HepG2 (cell line): ENCODE results near the gene SYPL2. TPM values are rescaled to one million over a fixed set of nuclear protein-coding genes. Genes with fewer than 3 reads are reported as not detected.

Experiments
- ATAC-seq: fragments of 200-7000 bp; cut with Tn5 transposase; 3 replicates; pipeline ENCODE4 v1.9.1; 2020; ENCODE audit warnings: mild to moderate bottlenecking, moderate library complexity
- BruUV-seq: library from RNA; stranded (reverse); fragments of 400-500 nt; replicated peaks from 2 replicates; lab custom pipeline; 2021; lab: Mats Ljungman, UMichigan
- CTCF ChIA-PET: fragments of 300-600 bp; formaldehyde crosslinking; extraction: SDS; loops from one replicate; lab custom pipeline; 2021; ENCODE audit warnings: low total read pairs, inconsistent platforms, low intra/inter-chr PET ratio; lab: Yijun Ruan, JAX
- POLR2A ChIA-PET: fragments of 350-600 bp; sonication (Branson Sonifier 250); formaldehyde crosslinking; loops from one replicate; lab custom pipeline; 2020; ENCODE audit warnings: antibody characterized with exemption, inconsistent platforms; lab: Yijun Ruan, JAX
- DNase-seq: peaks from one replicate; pipeline ENCODE4 v3.0.0-alpha.2; 2015; ENCODE audit warnings: low spot score
- FAIRE-seq: peaks from 3 replicates; lab custom pipeline; 2011; peaks lifted over from hg19 to GRCh38; lab: Jason Lieb, UNC
- H2AFZ ChIP-seq: one replicate; pipeline ENCODE4 v1.6.1; 2011; ENCODE audit warnings: low read length, inconsistent platforms
- H3K27ac ChIP-seq: fragments of 300-600 bp; 3 replicates; pipeline ENCODE4 v1.8.0; 2011; ENCODE audit warnings: mixed run types, mild to moderate bottlenecking, mixed read lengths, low read length, inconsistent platforms; ENCODE audit not compliant: insufficient read depth; ENCODE audit errors: extremely low read length
- H3K27me3 ChIP-seq, 2 experiments: fragments of 200-600 bp in 1 of 2; 2 replicates in 1 of 2; 3 replicates in 1 of 2; pipeline versions ENCODE4 v1.6.0 to v1.8.0; 2011; ENCODE audit warnings: low read length in 2 of 2, mild to moderate bottlenecking in 2 of 2, moderate library complexity in 2 of 2, inconsistent platforms in 1 of 2; ENCODE audit not compliant: insufficient read depth in 2 of 2, control insufficient read depth in 1 of 2
- H3K36me3 ChIP-seq, 2 experiments: fragments of 200-600 bp in 1 of 2; replicated peaks in 1 of 2; 2 replicates in 1 of 2; 3 replicates in 1 of 2; pipeline versions ENCODE4 v1.5.1 to v1.8.0; 2011; ENCODE audit warnings: low read length in 2 of 2, inconsistent platforms in 1 of 2; ENCODE audit not compliant: insufficient read depth in 2 of 2, control insufficient read depth in 1 of 2
- H3K4me1 ChIP-seq: 2 replicates; pipeline ENCODE4 v1.5.1; 2012; ENCODE audit warnings: low read length, inconsistent platforms; ENCODE audit not compliant: insufficient read depth
- H3K4me2 ChIP-seq: 2 replicates; pipeline ENCODE4 v1.6.0; 2011; ENCODE audit warnings: low read depth, low read length, inconsistent platforms
- H3K4me3 ChIP-seq, 3 experiments: fragments of 200-600 bp in 1 of 3; sonication (generic), shearing (Covaris generic) in 1 of 3; replicated peaks in 1 of 3; 2 replicates each; pipeline ENCODE4 v1.5.1; 2011 to 2016; ENCODE audit warnings: low read length in 3 of 3, inconsistent platforms in 2 of 3, low read depth in 2 of 3, mild to moderate bottlenecking in 2 of 3, control low read depth in 1 of 3, mixed read lengths in 1 of 3; ENCODE audit not compliant: insufficient read depth in 1 of 3
- H3K79me2 ChIP-seq: one replicate; pipeline ENCODE4 v1.6.1; 2011; ENCODE audit warnings: low read length, inconsistent platforms; ENCODE audit not compliant: insufficient read depth
- H3K9ac ChIP-seq: 2 replicates; pipeline ENCODE4 v1.6.0; 2011; ENCODE audit warnings: mild to moderate bottlenecking, low read depth, low read length, inconsistent platforms; ENCODE audit not compliant: insufficient read depth
- H3K9me3 ChIP-seq: 2 replicates; pipeline ENCODE4 v1.5.1; 2012; ENCODE audit warnings: mild to moderate bottlenecking, low read length
- H4K20me1 ChIP-seq: 2 replicates; pipeline ENCODE4 v1.6.0; 2011; ENCODE audit warnings: inconsistent platforms, mild to moderate bottlenecking, low read length, moderate library complexity; ENCODE audit not compliant: insufficient read depth
- AGO1 ChIP-seq: fragments of 200-400 bp; formaldehyde crosslinking; IDR thresholded peaks from 2 replicates; pipeline ENCODE4 v1.6.1; 2017; ENCODE audit warnings: mild to moderate bottlenecking, low read depth, low read length, moderate library complexity; ENCODE audit not compliant: poor library complexity, severe bottlenecking
- KAT2B ChIP-seq: fragments of 150-350 bp; IDR thresholded peaks from 2 replicates; pipeline ENCODE4 v1.6.1; 2014; ENCODE audit warnings: low read depth, low read length, borderline replicate concordance
- RARA ChIP-seq: IDR thresholded peaks from 2 replicates; pipeline ENCODE4 v1.6.1; 2016; ENCODE audit warnings: missing genetic modification reagents, missing compliant biosample characterization
- SKI ChIP-seq: fragments of 450-650 bp; IDR thresholded peaks from one replicate; pipeline ENCODE4 v1.6.1; 2018; ENCODE audit warnings: mild to moderate bottlenecking; ENCODE audit not compliant: partially characterized antibody
- TCF12 ChIP-seq, 2 experiments: fragments of 450-650 bp in 1 of 2; sonication (generic) in 1 of 2; formaldehyde crosslinking in 1 of 2; IDR thresholded peaks; 2 replicates each; pipeline versions ENCODE4 v1.6.1 to v1.8.0; 2017 to 2022; ENCODE audit warnings: antibody characterized with exemption in 1 of 2, mild to moderate bottlenecking in 1 of 2, missing genetic modification reagents in 1 of 2, moderate library complexity in 1 of 2
- TEAD3 ChIP-seq: optimal IDR thresholded peaks from 2 replicates; pipeline ENCODE3; 2016; ENCODE audit warnings: borderline replicate concordance
- ZFP41 ChIP-seq: sonication (generic); formaldehyde crosslinking; IDR thresholded peaks from 2 replicates; pipeline ENCODE4 v1.4.0; 2020; ENCODE audit warnings: mild to moderate bottlenecking, missing genetic modification reagents, borderline replicate concordance
- ZKSCAN8 ChIP-seq: IDR thresholded peaks from 2 replicates; pipeline ENCODE4 v1.6.1; 2016; ENCODE audit warnings: borderline replicate concordance, missing genetic modification reagents, missing compliant biosample characterization
- ZNF17 ChIP-seq: sonication (generic); formaldehyde crosslinking; IDR thresholded peaks from 2 replicates; pipeline ENCODE4 v1.5.0; 2020; ENCODE audit warnings: mild to moderate bottlenecking, missing genetic modification reagents
- ZNF430 ChIP-seq: sonication (generic); formaldehyde crosslinking; IDR thresholded peaks from 2 replicates; pipeline ENCODE4 v1.9.0; 2021; ENCODE audit warnings: mild to moderate bottlenecking, missing genetic modification reagents
- ZNF644 ChIP-seq: IDR thresholded peaks from 2 replicates; pipeline ENCODE4 v1.6.1; 2016; ENCODE audit warnings: low read depth
- ZNF850 ChIP-seq: sonication (generic); formaldehyde crosslinking; conservative IDR thresholded peaks from 2 replicates; pipeline ENCODE4 v1.9.0; 2021; ENCODE audit warnings: mild to moderate bottlenecking, missing genetic modification reagents
- WGBS: methylation state at CpG from one replicate; pipeline ENCODE4 v1.1.6; 2017; ENCODE audit warnings: low lambda C conversion rate; 5-methylcytosine and 5-hydroxymethylcytosine counted together
- in situ Hi-C: cut with HindIII; loops from 2 replicates; pipeline ENCODE4 v1.10.0; 2017; ENCODE audit warnings: low pct_unique_long_range_greater_than_20kb; ENCODE audit not compliant: extremely low pct_ligation_motif_present
- intact Hi-C: fragments of 100-400 bp; cut with micrococcal nuclease; formaldehyde crosslinking; loops from one replicate; pipeline ENCODE4 v1.10.0; 2022; ENCODE audit not compliant: unreplicated experiment
- polyA plus RNA-seq, 8 experiments: library from polyadenylated mRNA; depleted of rRNA in 3 of 8; stranded (reverse) in 7 of 8; unstranded in 1 of 8; fragments of >200 nt; fragmentation: Illumina TruSeq in 4 of 8; extraction: Trizol in 4 of 8; gene quantifications; 2 replicates each; pipeline versions ENCODE4 v1.2.1 to v1.2.3, GENCODE V29; 2011 to 2016; ENCODE audit warnings: low read depth in 4 of 8, missing spikeins in 1 of 8, mixed read lengths in 1 of 8; ENCODE audit not compliant: insufficient read depth in 1 of 8
- total RNA-seq, 5 experiments: library from RNA; depleted of rRNA; stranded (reverse); fragments of >200 nt; fragmentation: Illumina TruSeq; extraction: Trizol; gene quantifications; 2 replicates each; pipeline ENCODE4 v1.2.3, GENCODE V29; 2016; ENCODE audit warnings: low read depth in 1 of 5
- TF ChIP-seq, protein P1 (sequence below): sonication (generic); formaldehyde crosslinking; IDR thresholded peaks from 2 replicates; pipeline ENCODE4 v1.4.0; 2020; ENCODE audit warnings: low read depth, mild to moderate bottlenecking, missing genetic modification reagents
- TF ChIP-seq, protein P2 (sequence below): sonication (generic); formaldehyde crosslinking; IDR thresholded peaks from 2 replicates; pipeline ENCODE4 v1.8.1; 2023; ENCODE audit warnings: mild to moderate bottlenecking, missing genetic modification reagents
- TF ChIP-seq, protein P3 (sequence below): sonication (generic); formaldehyde crosslinking; IDR thresholded peaks from 2 replicates; pipeline ENCODE4 v1.4.0; 2020; ENCODE audit warnings: mild to moderate bottlenecking, missing genetic modification reagents
- TF ChIP-seq, protein P4 (sequence below): IDR thresholded peaks from 2 replicates; pipeline ENCODE4 v1.6.1; 2016
- TF ChIP-seq, protein P5 (sequence below): sonication (generic); IDR thresholded peaks from 2 replicates; pipeline ENCODE4 v1.6.1; 2016; ENCODE audit warnings: low read depth, borderline replicate concordance
- TF ChIP-seq, protein P6 (sequence below): sonication (generic); formaldehyde crosslinking; IDR thresholded peaks from 2 replicates; pipeline ENCODE4 v1.5.0; 2020; ENCODE audit warnings: missing genetic modification reagents

The SYPL2 gene
- total and polyA plus RNA-seq, 2 of the 13 experiments (the other 11 are each of a cell fraction or from before 2014, with no cell fraction given), result 0.17 to 0.24 TPM

DNA sequence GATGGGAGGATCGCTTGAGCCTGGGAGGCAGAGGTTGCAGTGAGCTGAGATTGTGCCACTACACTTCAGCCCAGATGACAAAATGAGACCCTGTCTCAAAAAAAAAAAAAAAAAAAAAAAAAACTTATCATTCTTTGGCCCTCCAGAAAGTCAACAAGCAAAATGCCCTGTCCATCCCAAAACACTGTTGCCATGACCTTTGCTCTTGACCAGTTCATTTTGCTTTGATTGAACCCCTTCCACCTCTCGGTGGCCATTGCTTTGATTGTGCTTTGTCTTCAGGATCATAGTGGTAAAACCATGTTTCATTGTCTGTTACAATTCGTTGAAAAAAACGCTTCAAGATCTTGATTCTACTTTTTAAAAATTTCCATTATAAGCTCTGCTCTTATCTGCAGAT lies 8.5 kb upstream of the SYPL2 start (continued):
- TF ChIP-seq, protein P1, sequence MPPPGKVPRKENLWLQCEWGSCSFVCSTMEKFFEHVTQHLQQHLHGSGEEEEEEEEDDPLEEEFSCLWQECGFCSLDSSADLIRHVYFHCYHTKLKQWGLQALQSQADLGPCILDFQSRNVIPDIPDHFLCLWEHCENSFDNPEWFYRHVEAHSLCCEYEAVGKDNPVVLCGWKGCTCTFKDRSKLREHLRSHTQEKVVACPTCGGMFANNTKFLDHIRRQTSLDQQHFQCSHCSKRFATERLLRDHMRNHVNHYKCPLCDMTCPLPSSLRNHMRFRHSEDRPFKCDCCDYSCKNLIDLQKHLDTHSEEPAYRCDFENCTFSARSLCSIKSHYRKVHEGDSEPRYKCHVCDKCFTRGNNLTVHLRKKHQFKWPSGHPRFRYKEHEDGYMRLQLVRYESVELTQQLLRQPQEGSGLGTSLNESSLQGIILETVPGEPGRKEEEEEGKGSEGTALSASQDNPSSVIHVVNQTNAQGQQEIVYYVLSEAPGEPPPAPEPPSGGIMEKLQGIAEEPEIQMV, result no peak
- TF ChIP-seq RARA (CRISPR knock-in tag), result peak; percentile 24; the same call in 1 of the 2 replicates
- TF ChIP-seq SKI, result no peak
- TF ChIP-seq TEAD3, result peak; percentile 27
- TF ChIP-seq ZFP41 (CRISPR knock-in tag), result no peak
- peak; percentile 59; the same call in 1 of the 2 replicates for TF ChIP-seq ZNF644 (CRISPR knock-in tag)

DNA sequence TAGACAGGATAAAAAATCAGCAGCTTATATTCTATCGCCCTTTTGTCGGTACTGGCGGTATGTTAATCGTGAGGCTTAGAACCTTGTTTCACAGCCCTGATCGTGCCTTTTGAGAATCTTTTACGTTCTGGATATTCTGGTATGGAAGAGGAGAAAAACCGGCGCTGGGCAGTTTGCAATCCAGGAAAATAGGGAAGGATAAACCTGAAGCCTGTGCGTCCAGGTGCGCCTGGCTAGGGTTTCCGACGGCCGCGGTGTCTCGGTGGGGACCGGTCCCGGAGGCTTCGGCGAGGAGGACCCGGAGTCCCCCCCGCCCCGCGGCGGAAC lies 258 bp upstream of the SYPL2 start:
- no peak overlapping the region for H3K27ac ChIP-seq
- 5% methylated on average over 15 of the region's 24 CpGs for WGBS
- FAIRE-seq, result no peak
- TF ChIP-seq, protein P2, sequence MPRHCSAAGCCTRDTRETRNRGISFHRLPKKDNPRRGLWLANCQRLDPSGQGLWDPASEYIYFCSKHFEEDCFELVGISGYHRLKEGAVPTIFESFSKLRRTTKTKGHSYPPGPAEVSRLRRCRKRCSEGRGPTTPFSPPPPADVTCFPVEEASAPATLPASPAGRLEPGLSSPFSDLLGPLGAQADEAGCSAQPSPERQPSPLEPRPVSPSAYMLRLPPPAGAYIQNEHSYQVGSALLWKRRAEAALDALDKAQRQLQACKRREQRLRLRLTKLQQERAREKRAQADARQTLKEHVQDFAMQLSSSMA, result no peak
- 0 out of 2 replicates have a peak, but pooled peaks have one; percentile 20 for TF ChIP-seq ZNF850 (CRISPR knock-in tag)
- peak; percentile 50 for TF ChIP-seq AGO1
- TF ChIP-seq, protein P3, sequence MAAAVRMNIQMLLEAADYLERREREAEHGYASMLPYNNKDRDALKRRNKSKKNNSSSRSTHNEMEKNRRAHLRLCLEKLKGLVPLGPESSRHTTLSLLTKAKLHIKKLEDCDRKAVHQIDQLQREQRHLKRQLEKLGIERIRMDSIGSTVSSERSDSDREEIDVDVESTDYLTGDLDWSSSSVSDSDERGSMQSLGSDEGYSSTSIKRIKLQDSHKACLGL, result no peak
- no peak for TF ChIP-seq TCF12 (IDR thresholded peaks at IDR 0.05)
- no peak for TF ChIP-seq TCF12 (CRISPR knock-in tag; IDR thresholded peaks at IDR 0.05)
- TF ChIP-seq, protein P4, sequence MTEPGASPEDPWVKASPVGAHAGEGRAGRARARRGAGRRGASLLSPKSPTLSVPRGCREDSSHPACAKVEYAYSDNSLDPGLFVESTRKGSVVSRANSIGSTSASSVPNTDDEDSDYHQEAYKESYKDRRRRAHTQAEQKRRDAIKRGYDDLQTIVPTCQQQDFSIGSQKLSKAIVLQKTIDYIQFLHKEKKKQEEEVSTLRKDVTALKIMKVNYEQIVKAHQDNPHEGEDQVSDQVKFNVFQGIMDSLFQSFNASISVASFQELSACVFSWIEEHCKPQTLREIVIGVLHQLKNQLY (CRISPR knock-in tag), result no peak
- TF ChIP-seq, protein P5, sequence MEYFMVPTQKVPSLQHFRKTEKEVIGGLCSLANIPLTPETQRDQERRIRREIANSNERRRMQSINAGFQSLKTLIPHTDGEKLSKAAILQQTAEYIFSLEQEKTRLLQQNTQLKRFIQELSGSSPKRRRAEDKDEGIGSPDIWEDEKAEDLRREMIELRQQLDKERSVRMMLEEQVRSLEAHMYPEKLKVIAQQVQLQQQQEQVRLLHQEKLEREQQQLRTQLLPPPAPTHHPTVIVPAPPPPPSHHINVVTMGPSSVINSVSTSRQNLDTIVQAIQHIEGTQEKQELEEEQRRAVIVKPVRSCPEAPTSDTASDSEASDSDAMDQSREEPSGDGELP, result no peak
- no peak for TF ChIP-seq ZNF17 (CRISPR knock-in tag)
- TF ChIP-seq ZKSCAN8 (CRISPR knock-in tag), result no peak
- no peak for TF ChIP-seq ZNF430 (CRISPR knock-in tag)
- no peak for TF ChIP-seq KAT2B
- TF ChIP-seq, protein P6, sequence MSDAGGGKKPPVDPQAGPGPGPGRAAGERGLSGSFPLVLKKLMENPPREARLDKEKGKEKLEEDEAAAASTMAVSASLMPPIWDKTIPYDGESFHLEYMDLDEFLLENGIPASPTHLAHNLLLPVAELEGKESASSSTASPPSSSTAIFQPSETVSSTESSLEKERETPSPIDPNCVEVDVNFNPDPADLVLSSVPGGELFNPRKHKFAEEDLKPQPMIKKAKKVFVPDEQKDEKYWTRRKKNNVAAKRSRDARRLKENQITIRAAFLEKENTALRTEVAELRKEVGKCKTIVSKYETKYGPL (CRISPR knock-in tag), result no peak

More for the DNA sequence above, 258 bp upstream of the SYPL2 start:
- Histone ChIP-seq H3K79me2 (no peaks in the 10 kb centered on the region), H3K4me3 (peak overlapping the region; percentile 55 to 75 (median 62)), H3K4me2 (peak overlapping the region; percentile 82), H4K20me1 (no peaks in the 10 kb centered on the region), H2AFZ (no peak overlapping the region), H3K4me1 (peaks cover 19% of the 10 kb centered on the region), H3K36me3 (no peaks in the 10 kb centered on the region), H3K9me3 (no peaks in the 10 kb centered on the region), H3K9ac (no peak overlapping the region), H3K27me3 (peaks cover 0 to 64% of the 10 kb centered on the region in 2 experiments; a peak in 4 of 5 replicates)
- ChIA-PET CTCF (no interaction called here), POLR2A (interaction anchor here (1.0 kb wide), 1 partner anchor 20 kb away, joined by 3 read pairs; no protein-coding TSS in a partner anchor)
- in situ Hi-C loops, result no loop called here
- ATAC-seq (peak; percentile 55; the same call in 2 of the 3 replicates), DNase-seq (no peak)
- intact Hi-C loops, result no loop called here
- no TSS peak for BruUV-seq
